T1000 (cell line): Measurements from ENCODE around the gene RASA4.
"Not testable (repeated sequence)": the region's sequence is repeated elsewhere in the genome, so short reads cannot be mapped to it uniquely, and the experiment has no call there.

ENCODE experiments used
- DNase-seq: peaks from one replicate; lab custom pipeline; 2025; ENCODE audit warnings: mixed read lengths; lab: John Stamatoyannopoulos, UW

The RASA4 gene

DNA sequence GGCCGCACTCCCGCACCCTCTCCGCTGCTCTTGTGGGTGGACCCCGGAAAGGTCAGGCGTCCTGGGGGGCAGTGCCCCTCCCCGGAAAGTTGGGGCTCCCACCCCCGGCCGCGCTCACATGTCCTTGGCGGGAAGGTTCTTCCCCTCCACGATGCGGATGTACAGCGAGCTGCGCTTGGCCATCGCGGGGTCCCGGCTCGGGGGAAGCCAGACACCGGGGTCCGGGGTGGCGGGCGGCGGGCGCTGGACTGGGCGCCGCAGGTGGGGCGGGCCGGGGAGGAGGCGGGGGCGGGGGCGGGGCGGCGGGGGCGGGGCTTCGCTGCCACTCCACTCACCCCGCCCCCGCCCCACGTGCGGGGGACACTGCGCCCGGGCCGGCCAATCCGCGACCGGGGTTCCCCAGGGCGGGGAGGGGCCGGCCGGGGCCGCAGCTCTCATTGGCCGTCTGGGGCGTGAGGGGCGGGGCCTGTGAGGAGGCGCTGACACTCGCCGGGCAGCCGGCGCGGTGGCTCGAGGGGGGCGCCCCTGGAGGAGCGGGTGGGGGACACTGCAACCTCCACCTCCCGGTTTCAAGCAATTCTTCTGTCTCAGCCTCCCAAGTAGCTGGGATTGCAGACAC lies at the start of gene RASA4:
RASA4 (minus strand) TSS at position 250 of the 619 bp plus-strand sequence; CDS start at position 183, 67 bp downstream.
- not testable (repeated sequence) for DNase-seq

DNA sequence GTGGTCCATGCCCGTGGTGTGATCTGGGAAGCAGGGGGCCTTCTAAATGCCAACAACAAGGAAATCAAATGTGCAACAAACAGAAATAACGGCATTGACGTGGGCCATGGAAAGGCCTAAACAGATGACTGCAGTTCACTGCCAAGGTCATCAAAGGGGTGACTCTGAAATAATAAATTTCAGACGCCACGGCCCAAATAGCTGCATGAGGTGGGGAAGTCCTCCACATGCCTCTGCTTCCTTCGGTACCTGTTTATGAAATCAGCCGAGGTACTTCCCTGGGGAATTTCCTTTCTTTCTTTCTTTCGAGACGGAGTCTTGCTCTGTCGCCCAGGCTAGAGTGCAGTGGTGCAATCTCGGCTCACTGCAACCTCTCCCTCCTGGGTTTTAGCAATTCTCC lies 48.2 kb upstream of the RASA4 start:
- not testable (repeated sequence) for DNase-seq

DNA sequence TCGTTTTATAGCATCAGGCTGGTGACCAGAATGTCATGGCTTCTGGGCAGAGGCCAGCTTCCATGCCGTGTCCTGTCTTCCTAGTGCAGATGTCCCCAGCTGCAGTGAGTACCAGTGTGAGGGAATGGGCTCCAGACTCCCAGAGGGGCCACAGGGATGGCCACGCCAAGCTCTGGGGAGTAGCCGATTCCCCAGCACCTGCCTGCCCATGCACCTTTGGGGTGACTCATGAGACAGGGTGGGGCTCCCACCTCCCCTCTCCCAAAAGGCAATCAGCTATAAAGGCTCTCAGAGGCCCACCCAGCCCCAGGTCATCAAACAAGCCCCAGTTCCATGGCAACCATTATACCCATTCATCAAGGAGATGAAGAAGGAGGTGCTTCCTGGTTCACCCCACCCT lies 33.4 kb upstream of the RASA4 start, which contains the start of gene SPDYE2B:
SPDYE2B (plus strand) TSS at position 396 of the 400 bp plus-strand sequence. CDS start 2,030 bp downstream, outside the sequence.
- not testable (repeated sequence) for DNase-seq

- not testable (repeated sequence) for DNase-seq
Measured at GRCh38 chr7:102647813-102648212, 31.3 kb upstream of the RASA4 start.

DNA sequence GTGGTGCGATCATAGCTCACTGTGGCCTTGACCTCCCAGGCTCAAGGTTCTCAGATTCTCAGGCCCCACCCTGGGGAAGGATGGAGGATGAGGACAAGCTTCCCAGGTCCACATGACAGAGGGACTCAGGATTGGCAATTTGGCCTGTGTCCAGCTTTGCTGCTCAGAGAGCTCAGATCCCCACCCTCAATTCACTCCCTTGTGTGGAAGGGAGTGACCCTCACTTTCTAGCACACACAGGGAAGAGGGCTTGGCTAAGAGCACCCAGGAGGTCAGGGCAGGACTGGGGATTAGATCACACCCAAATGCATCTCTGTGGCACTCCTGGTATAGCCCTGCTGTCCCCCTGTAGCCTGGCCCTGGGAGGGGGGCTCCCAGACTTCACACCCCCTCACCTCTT lies 26.8 kb upstream of the RASA4 start:
- not testable (repeated sequence) for DNase-seq

- not testable (repeated sequence) for DNase-seq
Measured at GRCh38 chr7:102642691-102643090, 26.1 kb upstream of the RASA4 start, which contains the start of gene UPK3BL1. TSS of gene UPK3BL1 (minus strand) at chr7:102642791. CDS start at chr7:102642741, 50 bp downstream.

DNA sequence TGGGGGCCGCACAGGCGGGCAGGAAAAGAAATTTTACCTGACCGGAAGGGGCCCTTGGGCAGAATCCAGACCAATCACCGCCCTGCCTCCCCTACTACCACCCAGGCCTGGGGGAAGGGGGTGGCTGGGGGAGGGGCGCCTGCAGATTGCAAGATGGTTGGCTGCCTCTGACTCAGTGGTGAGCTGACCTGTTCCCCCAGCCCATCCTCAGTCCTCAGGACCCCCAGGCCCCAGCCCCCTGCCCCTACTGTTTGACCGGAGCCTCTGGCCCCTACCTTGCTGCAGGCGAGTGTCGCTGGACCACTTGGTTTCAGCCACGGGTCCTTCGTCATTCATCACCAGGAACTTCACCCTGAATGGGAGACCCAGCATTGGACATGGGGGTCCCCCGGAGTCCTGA lies 22.3 kb upstream of the RASA4 start:
- DNase-seq = not testable (repeated sequence)

DNA sequence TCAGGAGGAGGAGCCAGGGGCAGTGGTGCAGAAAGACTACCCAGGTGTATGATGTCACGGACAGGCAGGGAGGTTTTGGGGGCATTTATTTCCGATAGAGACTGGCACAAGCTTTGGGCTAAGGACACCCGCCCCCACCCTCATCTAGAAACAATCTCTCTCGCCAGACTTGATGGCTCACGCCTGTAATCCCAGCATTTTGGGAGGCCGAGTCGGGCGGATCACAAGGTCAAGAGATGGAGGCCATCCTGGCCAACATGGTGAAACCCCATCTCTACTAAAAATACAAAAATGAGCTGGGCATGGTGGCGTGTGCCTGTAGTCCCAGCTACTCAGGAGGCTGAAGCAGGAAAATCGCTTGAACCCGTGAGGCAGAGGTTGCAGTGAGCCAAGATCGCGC lies 20.4 kb upstream of the RASA4 start:
- DNase-seq = not testable (repeated sequence)

- not testable (repeated sequence) for DNase-seq
Measured at GRCh38 chr7:102635354-102635753, 18.8 kb upstream of the RASA4 start.

DNA sequence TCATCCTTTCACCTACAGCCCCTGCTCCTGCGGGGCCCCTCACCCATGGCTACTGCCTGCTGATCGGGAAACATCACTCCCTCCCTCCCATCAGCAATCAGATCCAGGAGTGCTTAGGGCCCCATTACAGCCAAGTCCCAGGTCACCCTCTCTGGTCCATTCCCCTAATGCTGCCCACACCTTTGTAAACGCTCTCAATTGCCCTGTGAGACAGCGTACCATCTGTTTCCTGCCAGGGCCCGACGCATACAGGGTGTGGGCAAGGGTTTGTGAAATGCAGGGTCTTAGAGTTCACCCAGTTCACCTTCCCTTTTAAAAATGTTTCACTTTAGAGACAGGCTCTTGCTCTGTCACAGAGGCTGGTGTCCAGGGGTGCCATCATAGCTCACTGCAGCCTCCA lies 17.7 kb upstream of the RASA4 start:
- DNase-seq = not testable (repeated sequence)

DNA sequence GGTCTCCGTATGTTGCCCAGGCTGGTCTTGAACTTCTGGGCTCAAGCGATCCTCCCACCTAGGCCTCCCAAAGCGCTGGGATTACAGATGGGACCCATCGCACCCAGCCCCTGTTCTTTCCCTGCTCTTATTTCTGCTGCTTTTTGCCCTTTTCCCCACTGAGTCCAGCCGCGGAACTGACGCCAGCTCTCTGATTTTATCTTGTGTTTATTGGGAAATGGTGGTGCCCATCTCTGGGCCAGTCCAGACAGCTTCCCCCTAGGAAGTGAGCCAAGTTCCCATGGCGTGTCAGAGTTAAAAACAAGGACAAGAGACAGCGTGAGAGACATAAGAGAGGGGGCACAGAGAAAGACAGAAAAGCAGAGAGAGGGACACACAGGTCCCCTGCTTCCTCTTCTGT lies 14.1 kb upstream of the RASA4 start:
- not testable (repeated sequence) for DNase-seq

DNA sequence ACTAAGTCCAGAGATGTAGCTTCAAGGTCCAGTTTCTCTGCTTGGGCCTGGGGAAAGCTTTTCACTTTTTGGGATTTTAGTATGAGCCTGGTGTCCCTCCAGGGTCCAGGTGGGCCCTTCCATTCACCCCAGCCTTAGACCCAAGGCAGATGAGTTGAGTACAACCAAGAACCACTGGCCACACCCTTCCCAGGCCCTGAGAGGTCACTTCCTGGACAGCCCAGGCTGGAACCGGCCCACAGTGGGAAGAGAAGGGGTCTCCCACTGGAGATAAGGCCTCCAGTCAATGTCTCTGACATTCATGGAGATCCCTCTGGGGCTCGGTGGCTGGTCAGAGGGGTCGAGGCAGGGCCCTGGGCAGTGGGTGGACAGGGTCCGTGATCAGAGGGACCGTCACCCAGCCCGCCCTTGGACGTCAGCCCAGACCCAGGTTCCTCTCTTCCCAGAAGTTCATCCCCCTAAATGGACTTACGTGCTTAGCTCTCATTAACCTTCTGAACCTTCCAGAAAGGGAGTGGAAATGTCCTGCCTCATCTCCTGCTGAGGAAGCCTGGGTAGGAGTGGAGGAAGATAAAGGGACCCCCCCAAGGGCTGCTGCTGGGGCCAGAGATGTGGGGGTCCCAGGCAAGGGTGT lies 10.8 kb upstream of the RASA4 start:
- DNase-seq = not testable (repeated sequence)

DNA sequence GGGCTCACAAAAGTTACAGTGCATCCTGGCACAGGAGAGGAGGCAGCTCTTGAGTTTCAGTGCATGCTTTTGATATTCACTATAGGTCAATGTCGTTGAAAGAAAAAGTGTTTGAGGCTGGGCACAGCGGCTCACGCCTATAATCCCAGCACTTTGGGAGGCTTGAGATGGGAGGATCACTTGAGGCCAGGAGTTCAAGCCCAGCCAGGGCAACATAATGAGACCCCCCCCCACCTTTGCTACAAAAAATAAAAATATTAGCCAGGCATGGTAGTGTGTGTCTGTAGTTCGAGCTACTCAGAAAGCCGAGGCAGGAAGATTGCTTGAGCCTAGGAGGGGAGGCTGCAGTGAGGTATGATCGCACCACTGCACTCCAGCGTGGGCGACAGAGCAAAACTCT lies 1.6 kb upstream of the RASA4 start:
- DNase-seq = not testable (repeated sequence)

DNA sequence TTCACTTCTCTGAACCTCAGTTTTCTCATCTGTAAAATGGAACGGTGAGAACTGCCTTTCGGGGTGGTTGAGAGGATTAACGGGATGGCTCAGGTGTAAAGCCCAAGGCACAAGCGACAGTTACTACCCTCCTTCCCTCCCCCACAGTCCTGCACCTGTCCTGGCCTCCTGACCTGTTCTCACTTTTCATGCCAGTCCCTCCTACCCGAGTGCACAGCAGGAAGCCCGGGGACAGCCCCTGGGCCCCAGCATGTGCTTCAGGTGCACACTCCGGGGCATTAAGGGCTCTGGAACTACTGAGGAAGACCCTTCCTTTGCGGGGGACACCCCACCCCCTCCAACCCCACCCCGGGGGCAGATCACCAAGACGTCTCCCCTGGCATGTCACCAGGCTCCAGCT lies 626 bp downstream of the RASA4 start:
- DNase-seq = not testable (repeated sequence)

GRCh38 chr7:102614873-102615272 lies 1.7 kb downstream of the RASA4 start:
- not testable (repeated sequence) for DNase-seq

DNA sequence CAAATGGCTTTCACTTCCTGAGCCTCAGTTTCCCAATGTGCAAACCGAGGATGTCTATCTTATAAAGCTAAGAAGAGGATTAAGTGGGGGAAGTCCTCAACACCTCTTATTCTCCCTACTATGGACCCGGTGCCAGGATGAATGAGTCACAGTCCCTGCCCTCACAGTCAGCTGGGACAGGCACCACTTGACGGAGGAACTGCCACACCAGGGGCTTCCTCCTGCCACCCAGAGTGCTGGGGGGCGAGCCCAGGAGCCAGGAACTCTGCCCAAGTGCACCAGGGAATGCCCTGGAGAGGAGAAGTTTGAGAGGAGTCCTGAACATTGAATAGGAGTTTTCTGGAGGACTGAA lies 2.2 kb downstream of the RASA4 start:
- not testable (repeated sequence) for DNase-seq

GRCh38 chr7:102613575-102614345 lies 2.8 kb downstream of the RASA4 start:
- not testable (repeated sequence) for DNase-seq

DNA sequence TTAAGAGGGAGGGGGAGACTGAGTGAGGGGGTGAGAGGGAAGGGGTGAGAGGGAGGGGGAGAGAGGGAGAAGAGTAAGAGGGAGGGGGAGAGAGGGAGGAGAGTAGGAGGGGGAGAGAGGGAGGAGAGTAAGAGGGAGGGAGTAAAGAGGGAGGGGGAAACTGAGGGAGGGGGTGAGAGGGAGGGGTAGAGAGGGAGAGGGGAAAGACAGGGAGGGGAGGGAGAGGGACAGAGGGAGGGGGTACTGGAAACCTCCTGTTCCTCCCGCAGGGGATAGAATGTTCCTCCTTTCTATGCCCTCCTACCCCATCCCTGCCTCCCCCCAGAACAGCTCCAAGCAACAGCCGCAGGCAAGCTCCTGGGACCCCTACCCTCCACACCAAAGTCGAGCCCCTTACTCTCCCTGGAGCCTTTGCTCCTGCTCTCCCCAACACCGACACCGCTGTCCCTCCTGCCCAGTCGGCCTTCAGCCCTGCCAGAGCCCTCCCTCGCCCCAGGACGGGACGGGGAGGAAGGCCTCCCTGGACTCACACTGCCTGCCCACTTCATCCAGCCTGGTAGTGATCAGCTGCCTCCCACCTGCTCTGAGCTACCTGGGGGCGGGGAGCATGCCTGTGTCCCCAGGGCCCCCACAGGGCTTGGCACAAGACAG lies 4.8 kb downstream of the RASA4 start:
- not testable (repeated sequence) for DNase-seq

DNA sequence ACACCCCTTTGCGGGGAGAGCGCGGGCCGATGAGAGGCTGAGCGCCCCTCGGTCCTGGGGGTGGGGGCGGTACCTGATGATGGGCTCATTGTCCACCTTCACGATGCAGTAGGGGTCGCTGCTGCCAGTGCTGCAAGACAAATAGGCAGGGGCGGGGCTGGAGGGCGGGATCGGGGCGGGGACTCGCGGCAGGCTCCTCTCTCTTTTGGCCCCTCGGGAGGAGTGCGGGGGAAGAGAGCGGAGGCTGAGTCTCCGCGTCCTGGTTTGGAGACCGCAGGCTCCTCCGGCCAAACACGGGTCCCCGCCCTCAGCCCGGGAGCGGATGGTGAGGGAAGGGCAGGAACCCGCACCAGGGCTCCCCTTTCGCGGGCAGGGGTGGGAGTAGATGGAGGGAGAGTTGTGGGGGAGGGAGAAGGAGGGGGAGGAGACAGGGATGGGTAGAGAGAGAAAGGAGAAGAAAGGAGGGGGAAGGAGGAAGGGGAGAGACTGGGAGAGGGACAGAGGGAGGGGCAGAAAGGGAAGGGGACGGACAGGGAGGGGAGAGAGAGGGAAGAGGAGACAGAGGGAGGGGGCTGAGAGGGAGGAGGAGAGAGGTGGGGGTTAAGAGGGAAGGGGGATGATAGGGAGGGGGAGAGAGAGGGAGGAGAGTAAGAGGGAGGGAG lies 5.4 kb downstream of the RASA4 start:
- DNase-seq = not testable (repeated sequence)

DNA sequence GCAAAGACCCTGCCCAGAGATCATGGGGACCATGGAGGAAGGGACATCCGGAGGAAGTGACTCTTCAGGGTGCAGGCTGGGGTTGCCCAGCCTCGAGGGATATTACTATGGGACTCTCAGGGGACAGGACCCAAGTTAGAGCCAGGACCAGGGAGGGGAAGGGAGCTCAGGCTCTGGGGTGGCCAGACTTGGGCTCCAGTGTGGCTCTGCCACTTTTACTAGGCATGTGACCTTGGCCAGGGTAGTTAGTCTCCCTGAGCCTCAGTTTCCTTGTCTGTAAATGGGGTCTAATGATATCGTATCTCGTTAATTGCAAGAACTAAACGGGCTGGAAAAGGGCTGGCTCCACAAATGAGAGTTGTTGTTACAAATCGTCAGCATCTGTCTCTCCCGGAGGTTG lies 6.1 kb downstream of the RASA4 start:
- not testable (repeated sequence) for DNase-seq

DNA sequence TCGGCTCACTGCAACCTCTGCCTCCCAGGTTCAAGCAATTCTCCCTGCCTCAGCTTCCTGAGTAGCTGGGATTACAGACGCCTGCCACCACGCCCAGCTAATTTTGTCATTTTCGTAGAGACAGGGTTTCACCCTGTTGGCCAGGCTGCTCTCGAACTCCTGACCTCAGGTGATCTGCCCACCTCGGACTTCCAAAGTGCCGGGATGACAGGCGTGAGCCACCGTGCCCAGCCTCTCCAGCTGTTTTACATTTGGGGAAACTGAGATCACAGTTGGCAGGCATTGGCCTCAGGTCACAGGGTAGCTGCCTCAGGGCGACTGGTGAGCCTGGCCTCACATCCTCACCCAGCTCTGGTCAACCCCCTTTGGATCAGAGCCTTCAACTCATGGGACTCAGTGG lies 6.8 kb downstream of the RASA4 start:
- DNase-seq = not testable (repeated sequence)

DNA sequence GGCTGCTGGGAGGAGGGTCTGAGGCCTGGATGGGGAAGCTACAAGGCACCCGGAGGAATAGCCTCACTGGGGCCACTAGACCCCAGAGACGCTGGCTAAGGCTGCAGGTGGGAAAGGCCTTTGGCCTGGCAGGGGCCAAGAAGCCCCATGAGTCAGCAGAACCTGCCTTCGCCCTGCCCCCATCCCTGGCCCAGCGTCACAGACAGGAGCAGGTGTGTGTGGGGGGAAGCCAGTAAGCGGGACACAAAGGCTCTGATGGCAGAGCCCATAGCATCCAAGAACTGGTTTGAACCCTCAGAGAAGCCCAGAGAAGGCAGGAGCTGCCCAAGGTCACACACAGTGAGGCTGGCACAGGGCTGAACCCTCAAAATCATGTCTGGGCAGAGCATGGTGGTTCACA lies 9.7 kb downstream of the RASA4 start:
- not testable (repeated sequence) for DNase-seq
